ENCODE results near the gene MLXIPL. TPM values are rescaled to one million over a fixed set of nuclear protein-coding genes. Genes with fewer than 3 reads are reported as not detected.
"Not testable (repeated sequence)": the region's sequence is repeated elsewhere in the genome, so short reads cannot be mapped to it uniquely, and the experiment has no call there.

MLXIPL gene
- total RNA-seq, 1 donor from 2014 or later: 0.15 TPM

- no peak for DNase-seq (ENCODE audit: low read depth)
Observed at GRCh38 chr7:73646785-73647724, 22.7 kb upstream of the MLXIPL start.

- no peak for DNase-seq (ENCODE audit: low read depth)
Observed at GRCh38 chr7:73645643-73646174, 21.4 kb upstream of the MLXIPL start.

GRCh38 chr7:73644688-73645286 lies 20.5 kb upstream of the MLXIPL start:
- DNase-seq (ENCODE audit: low read depth): no peak

- no peak for DNase-seq (ENCODE audit: low read depth)
Observed at GRCh38 chr7:73642834-73643233, 18.5 kb upstream of the MLXIPL start.

GRCh38 chr7:73638911-73639310 lies 14.6 kb upstream of the MLXIPL start:
- no peak for DNase-seq (ENCODE audit: low read depth)

GRCh38 chr7:73635428-73636200 lies 11.3 kb upstream of the MLXIPL start:
- no peak for DNase-seq (ENCODE audit: low read depth)

GRCh38 chr7:73633844-73634243 lies 9.5 kb upstream of the MLXIPL start:
- no peak for DNase-seq (ENCODE audit: low read depth)

GRCh38 chr7:73633323-73633722 lies 9.0 kb upstream of the MLXIPL start:
- no peak for DNase-seq (ENCODE audit: low read depth)

- DNase-seq (ENCODE audit: low read depth): no peak
Observed at GRCh38 chr7:73631558-73631957, 7.2 kb upstream of the MLXIPL start.

- no peak for DNase-seq (ENCODE audit: low read depth)
Observed at GRCh38 chr7:73628504-73628903, 4.2 kb upstream of the MLXIPL start.

- DNase-seq (ENCODE audit: low read depth): no peak
Observed at GRCh38 chr7:73626814-73627213, 2.5 kb upstream of the MLXIPL start.

GRCh38 chr7:73625276-73625675 lies 954 bp upstream of the MLXIPL start:
- no peak for DNase-seq (ENCODE audit: low read depth)

- no peak for DNase-seq (ENCODE audit: low read depth)
Observed at GRCh38 chr7:73624669-73625001, 313 bp upstream of the MLXIPL start.

- DNase-seq (ENCODE audit: low read depth): no peak
Observed at GRCh38 chr7:73622909-73623797, 1.2 kb downstream of the MLXIPL start.

GRCh38 chr7:73622527-73622908 lies 1.8 kb downstream of the MLXIPL start:
- DNase-seq (ENCODE audit: low read depth): no peak

- no peak for DNase-seq (ENCODE audit: low read depth)
Observed at GRCh38 chr7:73621168-73622063, 2.9 kb downstream of the MLXIPL start.

GRCh38 chr7:73619394-73619793 lies 4.9 kb downstream of the MLXIPL start:
- not testable (repeated sequence) for DNase-seq (ENCODE audit: low read depth)

- no peak for DNase-seq (ENCODE audit: low read depth)
Observed at GRCh38 chr7:73618538-73618937, 5.8 kb downstream of the MLXIPL start.

GRCh38 chr7:73617520-73617919 lies 6.8 kb downstream of the MLXIPL start:
- DNase-seq (ENCODE audit: low read depth): not testable (repeated sequence)

GRCh38 chr7:73615886-73616285 lies 8.4 kb downstream of the MLXIPL start:
- no peak for DNase-seq (ENCODE audit: low read depth)
